Activated CD8-positive, alpha-beta memory T cell treated with anti-CD3 and anti-CD28 coated beads, Interleukin-2, amount 50 U/mL, for 48 hours (primary cell): ENCODE results near the gene CRIP2.

Experiments
- DNase-seq: peaks from one replicate; pipeline ENCODE4 v3.0.0-alpha.2; 2020

The CRIP2 gene

DNA sequence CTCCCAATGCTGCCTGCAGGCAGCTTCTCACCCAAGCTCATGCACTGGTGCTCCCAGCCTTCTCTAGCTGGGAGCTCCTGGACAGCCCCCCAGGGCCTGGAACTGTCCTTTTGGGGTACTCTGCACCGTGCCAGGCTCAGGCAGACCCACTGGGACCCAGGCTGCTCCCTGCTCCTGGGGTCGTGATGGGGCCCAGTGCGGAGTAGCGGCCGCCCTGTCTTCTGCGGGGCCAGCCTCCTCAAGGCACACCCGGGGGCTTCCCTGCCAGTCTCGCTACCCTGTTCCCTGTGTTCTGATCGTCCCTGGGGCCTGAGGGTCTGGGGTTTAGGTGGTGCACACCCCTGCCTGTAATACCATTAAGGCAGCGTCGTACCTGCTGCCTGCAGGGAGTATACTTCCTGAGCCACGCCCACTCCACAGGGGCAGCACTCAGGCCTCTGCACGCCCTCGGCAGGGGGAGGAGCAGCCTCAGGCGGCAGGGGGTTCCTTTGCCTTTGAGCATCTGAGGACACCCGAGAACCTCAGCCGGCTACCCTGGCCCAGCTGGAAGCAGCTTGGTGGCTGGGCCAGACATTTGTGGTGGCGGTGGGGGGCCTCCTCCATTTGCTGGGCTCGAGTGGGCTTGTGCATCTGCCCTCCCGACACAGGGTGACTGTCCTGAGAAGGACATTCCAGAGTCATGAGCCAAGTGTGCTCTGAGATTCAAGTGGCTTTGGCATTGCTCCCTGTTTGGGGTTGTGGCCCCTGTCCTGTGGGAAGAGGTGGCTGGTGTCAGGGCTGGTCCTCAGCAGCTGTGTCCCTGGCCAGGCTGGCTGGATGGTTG is 9.2 kb upstream of the CRIP2 start:
- DNase-seq: no peak

DNA sequence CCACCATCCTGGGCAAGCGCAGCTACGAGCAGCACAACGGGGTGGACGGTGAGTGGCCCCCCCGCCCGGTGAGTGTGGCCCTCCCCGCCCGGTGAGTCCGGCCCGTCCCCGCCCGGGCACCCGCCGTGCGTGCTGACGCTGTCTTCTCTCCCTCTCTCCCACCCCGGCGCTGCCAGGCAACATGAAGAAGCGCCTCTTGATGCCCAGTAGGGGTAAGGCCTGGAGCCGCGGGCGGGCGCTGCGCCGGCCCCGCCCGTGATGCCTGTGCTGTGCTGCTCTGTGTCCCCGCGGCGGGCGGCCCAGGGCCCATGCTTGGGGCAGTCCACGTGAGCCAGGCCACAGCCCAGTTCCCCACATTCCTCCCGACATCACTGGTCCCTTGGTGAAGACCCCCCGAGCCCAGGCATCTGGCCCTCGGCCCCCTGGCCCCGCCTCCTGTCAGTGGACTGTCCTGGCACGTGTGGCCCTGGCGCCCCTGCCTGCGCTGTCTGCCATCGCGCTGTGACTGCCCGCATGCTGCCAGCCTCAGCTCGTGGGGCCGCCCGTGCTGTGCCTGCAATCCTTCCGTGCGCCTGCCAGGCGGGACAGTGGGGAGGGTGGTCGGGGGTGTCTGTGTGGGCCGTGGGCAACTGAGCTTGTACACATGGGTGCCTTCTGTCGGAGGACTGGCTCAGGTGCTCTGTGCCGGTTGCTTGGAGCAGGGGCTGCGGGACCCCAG is 7.9 kb upstream of the CRIP2 start:
- DNase-seq: no peak

DNA sequence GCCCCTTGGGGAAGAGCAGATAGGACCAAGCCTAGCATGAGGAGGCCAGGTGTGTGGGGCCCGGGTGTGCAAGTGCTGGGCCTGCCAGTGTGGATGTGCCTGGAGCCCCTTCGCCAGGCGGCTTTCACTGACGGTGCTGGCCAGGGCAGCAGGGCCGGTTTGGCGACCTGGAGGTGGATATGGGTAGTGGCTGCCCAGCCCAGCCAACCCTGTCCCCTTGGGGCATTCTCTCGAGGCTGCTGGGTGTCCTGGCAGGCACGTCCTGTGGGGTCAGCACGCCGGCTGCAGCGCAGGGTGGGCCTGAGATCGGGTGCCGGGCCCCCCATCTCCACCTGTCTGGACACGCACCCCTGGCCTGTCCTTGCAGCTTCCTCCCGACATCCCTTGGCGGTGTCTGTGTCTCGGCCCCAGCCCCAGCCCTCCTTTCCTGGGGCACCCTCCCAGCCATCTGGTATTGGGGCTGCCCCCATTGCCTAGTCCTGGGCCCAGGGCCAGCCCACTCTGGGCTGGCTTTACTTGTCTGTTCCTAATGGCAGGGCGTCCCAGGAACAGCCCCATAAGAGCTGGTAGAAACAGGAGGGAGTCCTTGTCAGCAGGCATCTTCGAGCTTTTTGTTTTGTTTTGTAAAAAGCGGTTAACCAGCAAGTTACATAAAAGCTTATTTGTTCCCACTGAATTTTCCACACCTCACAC is 7.2 kb upstream of the CRIP2 start:
- no peak for DNase-seq

DNA sequence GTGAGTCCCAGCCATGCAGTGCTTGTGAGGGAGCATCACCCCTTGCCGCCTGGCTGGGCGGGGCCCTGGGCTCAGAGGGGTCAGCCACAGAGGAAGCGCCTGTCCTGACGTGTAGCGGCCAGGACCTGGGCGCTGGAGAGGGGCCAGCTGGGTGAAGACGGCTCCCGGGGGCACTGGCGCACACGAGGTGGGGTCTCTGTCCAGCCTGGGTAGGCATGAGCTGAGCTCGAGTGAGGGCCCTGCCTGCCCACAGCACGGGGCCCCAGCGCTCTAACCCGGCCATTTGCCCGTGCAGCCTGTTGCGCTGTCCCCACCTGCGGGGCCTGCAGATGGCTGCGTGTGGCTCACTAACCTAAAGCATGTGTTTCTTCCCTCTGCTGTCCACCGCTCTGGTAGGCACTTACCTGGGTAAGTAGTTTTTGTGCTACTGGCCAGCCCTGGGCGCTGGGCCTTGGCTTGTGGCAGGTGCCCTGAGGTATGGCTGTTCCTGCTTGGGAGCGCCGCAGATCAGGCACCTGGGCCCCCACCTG is 6.6 kb upstream of the CRIP2 start:
- no peak for DNase-seq

DNA sequence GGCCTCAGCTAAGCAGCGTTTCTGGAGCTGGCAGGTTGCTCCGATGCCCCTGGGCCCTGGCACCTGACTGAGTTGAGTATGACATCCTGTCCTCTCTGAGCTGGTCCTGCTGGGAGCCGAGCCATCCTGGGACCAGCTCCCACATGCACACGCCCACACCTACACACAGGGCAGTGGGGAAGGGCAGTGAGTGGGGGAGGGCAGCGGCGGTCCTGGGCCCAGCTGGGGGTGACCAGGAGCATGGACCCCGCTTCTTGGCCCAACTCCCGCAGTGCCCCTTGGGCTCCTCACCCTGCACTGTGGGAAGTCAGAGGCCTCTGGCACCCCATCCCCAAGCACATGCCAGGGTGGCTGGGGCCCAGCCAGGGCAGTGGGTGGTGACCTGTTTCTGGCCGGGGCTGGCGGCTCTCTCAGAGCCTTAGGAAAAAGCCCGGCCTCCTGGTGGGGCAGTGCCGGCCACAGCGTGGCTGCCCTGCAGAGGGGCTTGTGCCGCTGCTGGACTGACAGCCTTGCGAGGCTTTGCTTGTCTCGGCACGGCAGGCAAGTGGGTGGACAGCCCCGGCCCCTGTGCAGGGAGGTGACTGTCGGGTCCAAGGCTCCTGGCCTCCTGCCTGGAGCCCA is 5.9 kb upstream of the CRIP2 start:
- DNase-seq: no peak

DNA sequence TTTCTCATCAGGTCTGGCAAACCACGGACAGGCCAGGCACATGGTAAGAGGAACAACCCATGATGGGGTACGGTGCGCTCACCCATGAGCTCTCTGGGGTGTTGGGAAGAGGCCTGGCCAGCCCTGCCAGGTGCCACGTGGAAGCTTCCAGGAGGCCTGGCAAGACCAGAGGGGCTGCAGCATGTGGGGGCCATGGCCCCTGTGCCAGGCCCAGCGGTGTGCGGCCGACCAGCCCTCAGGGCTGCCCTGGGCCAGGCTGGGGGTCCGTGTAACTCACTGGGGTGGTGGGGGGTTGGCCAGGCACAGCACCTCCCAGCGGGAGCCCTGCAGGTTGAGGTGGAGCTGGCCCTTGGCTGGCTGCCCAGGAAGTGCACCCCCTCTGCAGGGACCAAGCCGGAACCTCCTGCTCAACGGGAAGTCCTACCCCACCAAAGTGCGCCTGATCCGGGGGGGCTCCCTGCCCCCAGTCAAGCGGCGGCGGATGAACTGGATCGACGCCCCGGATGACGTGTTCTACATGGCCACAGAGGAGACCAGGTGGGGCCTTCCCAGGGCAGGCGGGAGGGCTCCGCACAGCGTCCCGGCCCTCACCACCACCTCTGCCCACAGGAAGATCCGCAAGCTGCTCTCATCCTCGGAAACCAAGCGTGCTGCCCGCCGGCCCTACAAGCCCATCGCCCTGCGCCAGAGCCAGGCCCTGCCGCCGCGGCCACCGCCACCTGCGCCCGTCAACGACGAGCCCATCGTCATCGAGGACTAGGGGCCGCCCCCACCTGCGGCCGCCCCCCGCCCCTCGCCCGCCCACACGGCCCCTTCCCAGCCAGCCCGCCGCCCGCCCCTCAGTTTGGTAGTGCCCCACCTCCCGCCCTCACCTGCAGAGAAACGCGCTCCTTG is 4.9 kb upstream of the CRIP2 start:
- no peak for DNase-seq

DNA sequence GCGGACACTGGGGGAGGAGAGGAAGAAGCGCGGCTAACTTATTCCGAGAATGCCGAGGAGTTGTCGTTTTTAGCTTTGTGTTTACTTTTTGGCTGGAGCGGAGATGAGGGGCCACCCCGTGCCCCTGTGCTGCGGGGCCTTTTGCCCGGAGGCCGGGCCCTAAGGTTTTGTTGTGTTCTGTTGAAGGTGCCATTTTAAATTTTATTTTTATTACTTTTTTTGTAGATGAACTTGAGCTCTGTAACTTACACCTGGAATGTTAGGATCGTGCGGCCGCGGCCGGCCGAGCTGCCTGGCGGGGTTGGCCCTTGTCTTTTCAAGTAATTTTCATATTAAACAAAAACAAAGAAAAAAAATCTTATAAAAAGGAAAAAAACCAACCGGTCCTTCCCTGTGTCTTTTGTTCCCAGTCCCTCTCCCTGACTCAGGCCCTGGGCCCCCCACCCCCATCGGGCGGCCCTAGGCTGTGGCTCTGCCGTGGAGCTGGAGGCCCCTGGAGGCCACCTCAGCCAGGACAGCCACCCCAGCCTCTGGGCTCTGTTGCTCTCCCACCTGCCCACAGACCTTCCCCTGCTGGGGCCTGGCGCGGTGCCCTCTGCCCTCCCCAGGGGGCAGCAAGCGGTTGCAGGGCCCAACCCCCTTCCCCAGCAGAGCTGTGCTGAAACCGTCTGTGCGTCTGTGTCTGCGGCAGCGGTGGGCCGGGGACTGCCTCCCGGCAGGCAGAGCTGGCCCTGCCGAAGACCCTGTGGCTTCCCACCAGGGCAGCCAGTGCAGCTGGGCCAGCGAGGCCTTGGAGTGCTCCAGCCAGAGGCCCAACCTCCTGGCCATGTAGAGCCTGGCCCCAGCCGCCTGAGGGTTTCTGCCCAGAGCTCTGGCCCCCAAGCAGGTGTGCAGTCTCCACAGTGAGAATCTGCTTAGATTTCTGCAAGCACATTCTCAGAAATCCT is 4.0 kb upstream of the CRIP2 start:
- no peak for DNase-seq

DNA sequence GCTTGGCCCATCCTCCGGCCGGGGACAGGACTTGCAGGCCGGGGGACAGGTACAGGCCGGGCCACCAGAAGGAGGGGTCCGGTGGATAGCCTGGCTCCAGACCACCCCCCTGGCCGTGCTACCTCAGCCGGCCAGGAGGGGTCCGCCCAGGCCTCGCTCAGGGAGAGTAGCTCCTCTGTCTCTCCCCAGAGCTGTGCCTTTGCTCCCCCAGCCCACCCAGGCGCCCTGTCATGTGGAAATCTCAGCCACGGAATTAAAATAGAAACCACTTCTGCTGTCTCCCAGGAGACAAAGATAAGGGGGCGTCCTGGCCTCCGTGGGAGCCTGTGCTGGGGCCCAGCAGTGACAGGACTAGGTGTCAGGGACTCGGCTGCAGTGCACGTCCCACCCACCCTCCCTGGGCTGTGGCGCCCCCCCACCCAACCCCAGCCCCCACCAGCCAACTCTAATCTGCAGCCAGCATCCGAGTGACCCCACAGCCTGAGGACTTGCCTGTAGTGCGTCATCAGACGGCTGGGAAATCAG is 3.3 kb upstream of the CRIP2 start:
- no peak for DNase-seq

DNA sequence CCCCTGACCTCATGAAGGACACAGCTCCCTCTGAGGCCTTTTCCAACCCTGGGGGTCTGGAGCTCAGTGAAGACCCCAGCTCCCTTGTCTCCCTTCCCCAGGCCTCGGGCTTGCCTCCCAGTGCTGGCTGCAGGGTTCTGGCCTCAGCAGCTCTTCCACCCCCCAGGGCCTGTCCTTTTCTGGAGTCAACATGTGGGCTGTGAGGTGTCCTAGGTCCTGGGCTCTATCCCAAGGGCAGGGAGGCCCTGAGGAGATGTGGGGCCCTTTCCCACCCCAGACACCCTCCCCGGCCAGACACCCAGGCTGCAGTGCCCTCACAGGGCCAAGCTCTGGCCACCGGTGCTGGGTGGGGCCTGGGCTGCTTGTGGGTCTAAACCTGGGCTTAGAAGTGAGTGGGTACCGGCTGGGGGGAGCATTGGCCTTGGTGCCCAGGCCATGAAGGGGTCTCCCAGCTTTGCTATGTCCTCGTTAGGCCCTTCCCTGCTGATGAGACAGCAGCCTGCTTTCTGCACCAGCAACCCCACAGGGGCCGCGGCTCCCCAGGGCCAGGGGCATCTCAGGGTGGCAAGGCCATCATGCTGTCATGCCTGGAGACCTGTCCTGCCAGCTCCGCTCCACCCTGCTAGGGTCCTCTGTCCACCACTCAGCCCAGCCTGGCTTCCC is 2.7 kb upstream of the CRIP2 start:
- DNase-seq: no peak

DNA sequence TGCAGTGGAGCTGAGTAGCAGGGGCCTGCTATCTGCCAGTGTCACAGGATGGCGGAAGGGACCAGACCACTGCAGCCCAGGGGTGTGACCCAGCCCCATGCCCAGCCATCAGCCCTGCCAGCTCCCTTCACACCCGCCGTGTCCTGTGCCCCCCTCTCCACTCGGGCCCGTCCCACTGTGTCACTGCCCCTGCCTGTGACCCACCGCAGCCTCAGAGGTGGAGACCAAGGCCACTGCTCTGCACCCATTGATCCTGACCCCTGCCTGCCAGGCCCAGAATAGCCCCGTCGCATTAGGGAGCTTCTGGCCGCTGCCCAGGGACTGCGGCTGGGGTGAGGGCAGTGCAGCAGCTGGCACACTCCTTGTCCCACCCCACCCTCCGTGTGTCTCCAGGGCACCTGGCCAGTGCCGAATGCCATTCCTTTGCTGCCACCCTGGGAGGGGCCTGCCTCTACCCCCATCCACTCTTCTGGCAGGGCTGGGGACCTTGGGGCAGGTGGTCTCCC is 2.1 kb upstream of the CRIP2 start:
- DNase-seq: no peak

DNA sequence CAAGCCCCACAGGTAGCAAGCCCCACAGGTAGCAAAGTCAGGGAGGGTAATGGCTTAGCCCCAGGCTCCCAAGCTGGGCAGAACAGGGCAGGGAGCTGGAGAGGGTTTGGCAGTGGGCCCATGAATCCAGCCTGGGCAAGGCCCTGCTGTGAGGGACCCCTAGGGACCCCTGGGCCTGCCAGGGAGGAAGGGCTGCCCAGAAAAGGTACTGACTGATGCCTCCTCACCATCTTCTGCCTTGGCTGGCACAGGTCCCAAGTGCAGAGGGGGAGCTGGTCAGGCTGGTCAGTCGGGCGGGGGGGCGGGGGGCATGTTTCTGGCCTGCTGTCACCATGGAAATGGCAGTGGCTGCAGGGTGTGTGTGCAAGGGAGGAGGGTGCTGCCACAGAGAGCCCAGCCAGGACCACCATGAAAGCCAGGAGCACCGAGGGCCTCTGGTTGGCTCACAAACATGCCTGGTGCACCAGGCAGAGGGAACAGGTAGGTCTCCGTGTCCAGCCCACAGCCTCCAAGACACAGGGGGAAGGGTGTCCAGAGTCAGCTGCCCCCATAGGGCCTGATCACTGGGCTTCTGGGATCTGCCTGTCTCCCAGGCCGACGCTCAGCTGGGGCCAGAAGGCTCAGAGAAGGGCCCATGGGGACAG is 1.5 kb upstream of the CRIP2 start:
- no peak for DNase-seq

DNA sequence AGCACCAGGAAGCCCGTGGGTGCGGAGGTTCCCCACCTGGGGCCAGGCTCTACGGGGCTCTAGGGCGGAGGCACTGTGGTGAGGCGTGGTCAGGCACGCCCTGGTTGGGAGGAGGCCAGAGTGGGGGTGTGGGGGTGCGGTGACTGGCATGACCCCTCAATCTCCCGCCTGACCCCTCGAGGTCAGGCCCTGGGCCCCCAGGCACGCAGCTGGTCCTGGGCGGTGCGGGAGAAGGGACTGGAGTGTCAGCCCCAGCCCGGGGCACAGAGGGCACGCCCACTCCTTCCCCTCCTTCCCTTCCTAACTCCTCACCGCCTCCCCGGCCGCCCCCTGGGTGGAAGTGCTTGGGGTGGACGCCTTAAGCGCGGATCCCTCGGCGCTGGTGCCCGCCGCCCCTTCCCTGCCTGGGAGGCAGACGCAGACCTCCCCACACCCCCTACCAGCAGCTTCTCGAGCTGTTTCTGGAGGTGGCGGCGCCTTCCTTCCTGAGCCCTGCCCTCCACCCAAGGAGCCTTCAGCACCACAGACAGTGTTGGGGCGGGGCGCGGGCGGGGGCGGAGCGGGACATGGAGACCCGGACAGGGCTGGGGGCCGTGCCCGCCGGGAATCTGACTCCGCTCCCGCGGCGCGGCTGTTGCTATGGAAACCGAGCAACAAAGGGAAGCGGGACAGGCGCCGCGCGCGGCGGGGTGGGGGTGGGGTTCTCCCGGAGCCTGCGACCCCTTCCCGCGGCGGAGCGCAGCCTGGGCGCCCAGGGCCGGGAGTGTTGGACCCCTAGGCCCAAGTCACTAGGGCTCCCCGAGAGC is 741 bp upstream of the CRIP2 start:
- DNase-seq: peak; percentile 75

DNA sequence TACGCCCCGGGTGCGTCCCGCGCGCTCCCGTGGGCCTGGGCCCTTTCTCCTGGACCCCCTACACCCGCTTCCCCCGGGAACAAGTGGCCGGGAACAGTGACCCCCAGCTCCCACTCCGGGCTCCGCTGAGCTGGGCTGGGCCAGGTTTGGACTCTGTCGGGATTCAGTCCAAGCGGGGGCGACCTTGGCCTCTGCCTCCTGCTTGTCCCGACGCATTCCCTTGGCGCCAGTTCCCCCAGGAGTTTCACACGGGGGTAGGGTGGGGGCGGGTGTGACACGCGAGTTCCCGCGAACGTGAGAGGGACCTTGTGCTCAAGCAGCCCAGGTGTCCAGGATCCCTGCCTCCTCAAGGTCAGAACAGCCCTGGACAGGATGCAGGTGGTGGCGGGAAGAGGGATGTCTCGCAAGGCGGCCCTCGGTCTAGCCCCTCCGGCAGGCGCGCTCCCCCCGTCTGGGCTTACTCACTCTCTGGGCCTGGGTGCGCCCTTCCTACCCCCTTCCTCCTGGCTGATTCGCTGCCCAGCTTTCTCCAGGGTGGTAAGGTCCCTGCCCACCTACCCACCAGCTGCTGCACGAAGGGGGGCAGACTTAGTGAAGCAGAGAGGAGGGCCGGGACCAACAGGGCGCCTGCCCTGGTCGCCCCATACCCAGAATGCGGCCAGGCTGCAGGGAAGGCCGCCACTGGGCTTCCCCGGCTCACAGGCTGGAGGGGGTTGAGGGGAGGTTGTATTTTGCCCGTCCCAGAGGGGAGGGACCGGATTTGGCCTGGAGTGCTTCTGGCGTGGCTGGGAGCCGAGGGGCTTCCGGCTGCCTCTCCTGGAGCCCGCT is 862 bp downstream of the CRIP2 start:
- no peak for DNase-seq

DNA sequence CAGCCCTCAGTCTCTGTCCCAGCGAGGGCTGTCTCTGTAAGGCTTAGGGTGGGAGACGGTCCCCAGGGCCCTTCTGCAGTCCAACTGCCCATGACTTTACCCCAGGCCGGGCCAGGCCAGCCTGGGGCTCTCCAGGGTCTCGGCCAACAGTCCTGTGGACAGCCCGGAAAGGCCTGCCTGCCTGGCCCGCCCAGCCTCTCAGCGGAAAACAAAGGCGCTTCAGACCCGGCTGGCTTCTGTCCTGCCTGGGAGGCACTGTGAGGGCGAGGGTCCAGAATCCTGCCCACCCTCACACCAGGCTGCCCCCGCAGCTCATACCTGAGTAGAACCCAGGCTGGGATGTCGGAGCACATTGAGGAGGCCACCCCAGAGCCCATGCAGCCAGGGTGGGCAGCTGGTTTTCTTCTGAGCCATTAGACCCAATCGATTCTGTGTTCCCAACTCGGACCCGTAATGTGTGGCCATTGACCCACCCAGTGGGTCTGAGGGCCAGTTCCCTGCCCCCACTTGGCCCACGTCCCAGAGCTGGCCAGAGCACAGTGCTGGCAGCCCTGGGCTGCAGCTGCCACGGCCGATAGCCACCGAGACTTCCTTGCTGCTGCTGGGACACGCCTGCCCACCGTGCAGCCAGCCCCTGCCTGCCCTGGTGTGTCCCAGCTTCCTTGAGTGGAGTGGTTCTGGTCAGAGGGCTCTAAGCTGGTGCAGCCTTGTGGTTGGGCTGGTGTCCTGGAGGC is 1.6 kb downstream of the CRIP2 start:
- no peak for DNase-seq

DNA sequence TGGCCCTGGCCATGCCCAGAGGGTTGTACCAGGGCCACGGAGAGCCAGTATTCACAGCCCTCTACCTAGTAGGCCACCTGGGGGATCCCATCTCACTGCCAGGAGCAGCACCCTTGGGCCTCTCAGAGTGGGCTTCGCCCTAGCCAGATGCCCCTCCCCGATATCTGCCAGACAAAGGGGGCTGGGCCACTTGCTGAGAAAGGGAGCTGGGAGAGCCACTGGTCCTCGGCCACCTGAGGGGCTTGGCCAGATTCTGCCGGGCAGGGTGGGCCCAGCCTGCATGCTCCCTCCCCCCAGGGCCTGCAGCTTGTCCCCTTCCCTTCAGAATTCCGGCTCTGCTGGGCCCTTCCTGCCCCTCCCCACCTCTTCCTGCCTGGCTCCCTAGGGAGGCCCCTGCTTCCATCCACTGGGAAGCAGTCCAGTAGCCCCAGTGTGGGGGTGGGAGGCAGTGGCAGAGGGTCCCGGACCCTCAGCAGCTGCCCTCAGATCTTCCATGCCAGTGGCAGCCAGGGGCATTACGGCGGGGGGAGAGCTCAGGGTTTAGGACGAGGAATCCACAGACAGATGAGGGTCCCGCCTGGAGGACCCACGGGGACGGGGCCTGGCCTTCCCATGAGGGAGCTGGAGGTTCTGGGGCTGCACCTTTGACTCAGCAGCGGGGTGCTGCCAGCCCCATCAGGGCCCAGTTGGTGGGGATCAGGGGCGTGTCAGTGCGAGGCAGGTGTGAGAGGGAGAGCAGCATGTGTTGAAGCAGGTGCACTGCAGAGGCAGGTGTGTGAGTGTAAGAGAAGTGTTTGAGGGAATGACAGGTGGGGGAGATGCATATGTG is 2.4 kb downstream of the CRIP2 start:
- DNase-seq: no peak
